GM12878 (cell line): ENCODE measurements around the gene SAMD7. TPM values are rescaled to one million over a fixed set of nuclear protein-coding genes. Genes with fewer than 3 reads are reported as not detected.

Experiments used
- ATAC-seq: fragments of 200-7000 bp; cut with Tn5 transposase; 3 replicates; pipeline ENCODE4 v1.9.1; 2020; ENCODE audit warnings: mild to moderate bottlenecking, moderate library complexity
- BruUV-seq: library from RNA; stranded (reverse); fragments of 400-500 nt; replicated peaks from 2 replicates; lab custom pipeline; 2021; lab: Mats Ljungman, UMichigan
- CTCF ChIA-PET: fragments of 300-600 bp; sonication (Branson Sonifier 250); formaldehyde crosslinking; extraction: SDS; loops from one replicate; lab custom pipeline; 2021; ENCODE audit warnings: inconsistent platforms; lab: Yijun Ruan, JAX
- POLR2A ChIA-PET: fragments of 350-600 bp; formaldehyde crosslinking; extraction: SDS; loops from one replicate; lab custom pipeline; 2021; ENCODE audit warnings: inconsistent platforms; lab: Charles Lee
- RAD21 ChIA-PET: fragments of 300-600 bp; sonication (Branson Sonifier 250); formaldehyde crosslinking; loops from one replicate; lab custom pipeline; 2023; ENCODE audit warnings: antibody characterized with exemption; ENCODE audit not compliant: unreplicated experiment; lab: Charles Lee
- SMC1A ChIA-PET: fragments of 300-600 bp; sonication (Branson Sonifier 250); formaldehyde crosslinking; loops from one replicate; lab custom pipeline; 2023; ENCODE audit not compliant: unreplicated experiment, uncharacterized antibody; lab: Charles Lee
- DNase-seq: peaks from one replicate; pipeline ENCODE4 v3.0.0-alpha.2; 2011; ENCODE audit warnings: low read depth, low spot score
- FAIRE-seq: peaks from 3 replicates; lab custom pipeline; 2011; peaks lifted over from hg19 to GRCh38; lab: Jason Lieb, UNC
- H2AFZ ChIP-seq: 2 replicates; pipeline ENCODE4 v1.6.0; 2011; ENCODE audit warnings: low read depth, low read length, control low read depth; ENCODE audit not compliant: control insufficient read depth
- H3K27ac ChIP-seq: 2 replicates; pipeline ENCODE4 v1.5.1; 2011; ENCODE audit warnings: control low read depth; ENCODE audit not compliant: control insufficient read depth, insufficient read depth
- H3K27me3 ChIP-seq, 2 experiments: replicated peaks in 1 of 2; 2 replicates each; pipeline versions ENCODE4 v1.6.0 to v1.6.1; 2011; ENCODE audit warnings: low read length in 1 of 2; ENCODE audit not compliant: control insufficient read depth in 2 of 2, insufficient read depth in 2 of 2
- H3K36me3 ChIP-seq, 2 experiments: 2 replicates each; pipeline ENCODE4 v1.5.1; 2011; ENCODE audit warnings: low read length in 1 of 2; ENCODE audit not compliant: control insufficient read depth in 2 of 2, insufficient read depth in 2 of 2
- H3K4me1 ChIP-seq: 2 replicates; pipeline ENCODE4 v1.6.1; 2011; ENCODE audit warnings: mild to moderate bottlenecking, low read length, moderate library complexity, mixed read lengths; ENCODE audit not compliant: control insufficient read depth, insufficient read depth
- H3K4me2 ChIP-seq: 2 replicates; pipeline ENCODE4 v1.6.0; 2011; ENCODE audit warnings: control low read depth; ENCODE audit not compliant: control insufficient read depth, insufficient read depth
- H3K4me3 ChIP-seq: fragments of 200-600 bp; sonication (generic); 2 replicates; pipeline ENCODE4 v1.5.1; 2016
- H3K79me2 ChIP-seq: 2 replicates; pipeline ENCODE4 v1.6.0; 2011; ENCODE audit warnings: low read length; ENCODE audit not compliant: control insufficient read depth, insufficient read depth
- H3K9ac ChIP-seq: 2 replicates; pipeline ENCODE4 v1.8.0; 2011; ENCODE audit warnings: low read length, control low read depth, mixed read lengths; ENCODE audit not compliant: control insufficient read depth, insufficient read depth
- H3K9me3 ChIP-seq: replicated peaks from 3 replicates; pipeline ENCODE4 v1.5.1; 2011; ENCODE audit warnings: mild to moderate bottlenecking, low read length; ENCODE audit not compliant: control insufficient read depth, insufficient read depth
- H4K20me1 ChIP-seq: 2 replicates; pipeline ENCODE4 v1.6.0; 2011; ENCODE audit not compliant: control insufficient read depth, insufficient read depth
- CUX1 ChIP-seq: IDR thresholded peaks from 2 replicates; pipeline ENCODE4 v1.6.1; 2012; ENCODE audit warnings: improper control_type of control experiment, low read depth, low read length; ENCODE audit not compliant: insufficient replicate concordance
- NR2F1 ChIP-seq: fragments of 450-650 bp; conservative IDR thresholded peaks from 2 replicates; pipeline ENCODE4 v1.6.1; 2017; ENCODE audit warnings: mild to moderate bottlenecking
- WGBS: methylation state at CpG from one replicate; pipeline ENCODE4 v1.1.6; 2016; ENCODE audit warnings: low lambda C conversion rate; ENCODE audit not compliant: insufficient replicate concordance, insufficient coverage; ENCODE audit errors: missing lambda C conversion rate; 5-methylcytosine and 5-hydroxymethylcytosine counted together
- in situ Hi-C: fragments of 300-500 bp; cut with MboI; formaldehyde crosslinking; loops from 9 replicates; pipeline ENCODE4 v1.14.3; 2018; ENCODE audit warnings: mixed read lengths
- intact Hi-C: fragments of 100-400 bp; cut with micrococcal nuclease; formaldehyde crosslinking; loops from one replicate; pipeline ENCODE4 v1.14.2; 2022; ENCODE audit not compliant: unreplicated experiment
- polyA plus RNA-seq, 11 experiments: library from polyadenylated mRNA; depleted of rRNA in 4 of 11; unstranded in 6 of 11; stranded (reverse) in 5 of 11; fragments of >200 nt; fragmentation: Nextera tagmentation in 4 of 11; fragmentation: Illumina TruSeq in 1 of 11; extraction: Ambion mirVana in 4 of 11; extraction: Trizol in 1 of 11; gene quantifications; 1 replicate in 1 of 11; 2 replicates in 10 of 11; pipeline versions ENCODE4 v1.2.1 to v1.2.3, GENCODE V29; 2011 to 2016; ENCODE audit warnings: inconsistent platforms in 2 of 11, missing spikeins in 2 of 11, low read depth in 1 of 11
- total RNA-seq, 4 experiments: library from RNA; depleted of rRNA in 3 of 4; stranded (reverse); fragments of >200 nt in 3 of 4; fragmentation: Illumina TruSeq in 1 of 4; extraction: Trizol in 1 of 4; gene quantifications; 2 replicates each; pipeline versions ENCODE4 v1.2.1 to v1.2.3, GENCODE V29; 2013 to 2021

The SAMD7 gene
- total and polyA plus RNA-seq, 10 of the 15 experiments (the other 5 are each of a cell fraction or from before 2014, with no cell fraction given): 0.03 to 0.11 (median 0.07) TPM; not detected in 3

DNA sequence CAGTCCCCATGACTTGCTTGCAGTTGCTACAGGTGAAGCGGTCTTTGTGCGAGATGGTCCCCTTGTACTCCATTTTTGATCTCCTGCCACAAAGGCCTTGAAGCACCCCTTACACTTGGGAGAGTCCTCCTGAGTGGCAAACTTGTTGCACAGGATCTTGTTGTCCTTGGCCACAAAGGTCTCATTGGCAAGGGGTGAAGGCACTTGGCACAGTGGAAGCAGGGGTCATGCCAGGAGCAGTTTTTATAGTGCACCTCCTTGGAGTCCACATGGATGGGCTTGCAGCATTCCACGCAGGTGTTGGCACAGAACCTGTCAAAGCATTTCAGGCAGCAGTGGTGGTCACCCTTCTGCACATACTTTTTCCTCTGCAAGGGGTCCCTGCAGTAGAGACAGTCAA is 35.0 kb downstream of the SAMD7 start:
- ChIA-PET RAD21 (interaction anchor here (1.8 to 13.6 kb wide), 2 partner anchors 8 to 21 kb away, joined by 7 to 123 read pairs; partner anchors contain the start of gene SEC62), CTCF (interaction anchor here (3.3 to 5.1 kb wide), 2 partner anchors 11 to 21 kb away, joined by 9 to 35 read pairs; partner anchors contain the start of gene SEC62), SMC1A (interaction anchor here (1.6 to 14.2 kb wide), 3 partner anchors 7 to 21 kb away, joined by 5 to 174 read pairs (median 45); partner anchors contain the start of gene SEC62), POLR2A (interaction anchor here (1.0 kb wide), 1 partner anchor 13 kb away, joined by 3 read pairs; no protein-coding TSS in a partner anchor)
- Histone ChIP-seq H3K9me3 (no peaks in the 10 kb centered on the region; the same call in 2 of the 3 replicates), H3K9ac (no peak overlapping the region; the same call in 1 of the 2 replicates), H3K4me2 (peak overlapping the region; percentile 64; the same call in 1 of the 2 replicates), H3K79me2 (no peaks in the 10 kb centered on the region; the same call in 1 of the 2 replicates), H2AFZ (no peak overlapping the region), H4K20me1 (no peaks in the 10 kb centered on the region), H3K4me3 (no peak overlapping the region), H3K27ac (peak overlapping the region; percentile 93), H3K36me3 (no peaks in the 10 kb centered on the region), H3K4me1 (peaks cover 58% of the 10 kb centered on the region), H3K27me3 (no peaks in the 10 kb centered on the region)
- intact Hi-C loops: no loop called here
- in situ Hi-C loops: no loop called here
- 100% methylated on average over 3 of the region's 3 CpGs for WGBS
- FAIRE-seq (no peak), DNase-seq (no peak), ATAC-seq (no peak)
- TF ChIP-seq CUX1 (no peak), NR2F1 (no peak)
- BruUV-seq: no TSS peak
